ENCODE data around the gene CHRDL1. TPM values are rescaled to one million over a fixed set of nuclear protein-coding genes. Genes with fewer than 3 reads are reported as not detected.

CHRDL1 gene
- polyA plus RNA-seq, 1 of the 3 experiments (the other 2 are of a cell fraction) = 0.64 TPM

DNA sequence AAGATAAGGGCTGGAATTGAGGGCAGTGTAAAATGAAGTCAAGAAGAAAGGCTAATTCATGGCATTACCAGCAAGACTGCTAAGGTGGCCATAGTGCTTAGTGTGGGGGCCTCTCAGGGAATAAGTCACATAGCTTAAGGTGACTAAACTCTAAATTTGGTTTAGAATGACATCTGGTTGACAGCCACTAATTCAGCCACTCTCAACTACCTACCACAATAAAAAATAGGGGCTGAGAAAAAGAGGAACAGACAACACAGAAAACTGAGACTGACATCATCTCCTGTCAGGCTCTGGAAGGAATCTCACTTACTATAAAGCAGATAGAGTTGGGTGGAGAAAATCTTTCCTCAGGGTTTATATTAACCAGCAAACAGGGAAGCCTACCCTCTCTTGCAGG, 96.9 kb downstream of the CHRDL1 start:
- Histone ChIP-seq H3K9me2 (no peaks in the 10 kb centered on the region), H3K27ac (ENCODE audit: low read depth in 2 of 2, low read length in 1 of 2) (no peak overlapping the region), H3K4me1 (ENCODE audit: control insufficient read depth in 1 of 2, insufficient read depth in 2 of 2, low read depth in 1 of 2, low read length in 1 of 2) (no peaks in the 10 kb centered on the region), H2AFZ (ENCODE audit: low read depth) (no peak overlapping the region), H3K4me2 (no peak overlapping the region), H3K36me3 (replicated peaks in 1 of 2; ENCODE audit: control insufficient read depth in 1 of 2, insufficient read depth in 2 of 2, low read length in 1 of 2) (no peaks in the 10 kb centered on the region), H3K9me3 (no peaks in the 10 kb centered on the region), H3K9ac (no peak overlapping the region), H3F3A (replicated peaks; ENCODE audit: insufficient read depth) (no peaks in the 10 kb centered on the region), H4K20me1 (ENCODE audit: insufficient read depth) (no peaks in the 10 kb centered on the region), H3K27me3 (ENCODE audit: insufficient read depth) (peaks cover 12% of the 10 kb centered on the region; the same call in 1 of the 2 replicates), H3K79me2 (ENCODE audit: insufficient read depth) (no peaks in the 10 kb centered on the region), H3K4me3 (ENCODE audit: low read depth in 2 of 2, low read length in 1 of 2) (no peak overlapping the region)
- TF ChIP-seq RXRA (IDR thresholded peaks at IDR 0.05; ENCODE audit: borderline replicate concordance, low read depth) (no peak), MEF2A (IDR thresholded peaks at IDR 0.05; ENCODE audit: borderline replicate concordance, low read depth) (no peak), FOXM1 (IDR thresholded peaks at IDR 0.05; ENCODE audit: low read depth) (no peak), GATA2 (CRISPR knock-in tag; IDR thresholded peaks at IDR 0.05) (no peak), TEAD4 (IDR thresholded peaks at IDR 0.05; ENCODE audit: borderline replicate concordance, insufficient read depth) (no peak), JUND (IDR thresholded peaks at IDR 0.05) (no peak), NRF1 (IDR thresholded peaks at IDR 0.05; ENCODE audit: low read depth, low read length) (no peak)
- TF ChIP-seq, protein P1, sequence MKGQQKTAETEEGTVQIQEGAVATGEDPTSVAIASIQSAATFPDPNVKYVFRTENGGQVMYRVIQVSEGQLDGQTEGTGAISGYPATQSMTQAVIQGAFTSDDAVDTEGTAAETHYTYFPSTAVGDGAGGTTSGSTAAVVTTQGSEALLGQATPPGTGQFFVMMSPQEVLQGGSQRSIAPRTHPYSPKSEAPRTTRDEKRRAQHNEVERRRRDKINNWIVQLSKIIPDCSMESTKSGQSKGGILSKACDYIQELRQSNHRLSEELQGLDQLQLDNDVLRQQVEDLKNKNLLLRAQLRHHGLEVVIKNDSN (IDR thresholded peaks at IDR 0.05; ENCODE audit: borderline replicate concordance, low read depth) = no peak
- TF ChIP-seq, protein P2, sequence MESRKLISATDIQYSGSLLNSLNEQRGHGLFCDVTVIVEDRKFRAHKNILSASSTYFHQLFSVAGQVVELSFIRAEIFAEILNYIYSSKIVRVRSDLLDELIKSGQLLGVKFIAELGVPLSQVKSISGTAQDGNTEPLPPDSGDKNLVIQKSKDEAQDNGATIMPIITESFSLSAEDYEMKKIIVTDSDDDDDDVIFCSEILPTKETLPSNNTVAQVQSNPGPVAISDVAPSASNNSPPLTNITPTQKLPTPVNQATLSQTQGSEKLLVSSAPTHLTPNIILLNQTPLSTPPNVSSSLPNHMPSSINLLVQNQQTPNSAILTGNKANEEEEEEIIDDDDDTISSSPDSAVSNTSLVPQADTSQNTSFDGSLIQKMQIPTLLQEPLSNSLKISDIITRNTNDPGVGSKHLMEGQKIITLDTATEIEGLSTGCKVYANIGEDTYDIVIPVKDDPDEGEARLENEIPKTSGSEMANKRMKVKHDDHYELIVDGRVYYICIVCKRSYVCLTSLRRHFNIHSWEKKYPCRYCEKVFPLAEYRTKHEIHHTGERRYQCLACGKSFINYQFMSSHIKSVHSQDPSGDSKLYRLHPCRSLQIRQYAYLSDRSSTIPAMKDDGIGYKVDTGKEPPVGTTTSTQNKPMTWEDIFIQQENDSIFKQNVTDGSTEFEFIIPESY (IDR thresholded peaks at IDR 0.05; ENCODE audit: borderline replicate concordance, low read depth) = no peak
- DNase-seq = no peak
- POLR2A ChIA-PET = no interaction called here
- CTCF ChIA-PET = no interaction called here

DNA sequence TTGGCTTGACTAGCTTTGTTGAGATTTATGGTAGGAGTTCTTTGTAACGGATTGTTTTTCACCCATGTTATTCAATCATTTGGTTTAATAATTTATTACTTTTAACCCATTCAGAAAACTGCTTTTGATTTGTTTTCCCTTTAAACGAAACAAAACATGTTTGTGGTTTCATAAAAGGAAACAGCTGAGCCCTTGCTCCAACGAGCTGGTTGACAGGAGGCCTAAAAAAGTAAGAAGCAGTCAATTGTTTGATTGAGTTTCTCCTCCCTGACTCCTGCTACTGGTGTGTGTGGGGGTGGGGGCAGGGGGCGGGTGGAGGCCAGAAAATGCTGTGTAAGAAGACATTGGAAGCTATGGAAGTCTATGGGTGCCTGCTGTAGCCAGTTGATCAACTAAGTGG, 102.8 kb downstream of the CHRDL1 start:
- no peak overlapping the region for H2AFZ ChIP-seq (ENCODE audit: low read depth)
- no peaks in the 10 kb centered on the region for H3K9me3 ChIP-seq
- H4K20me1 ChIP-seq (ENCODE audit: insufficient read depth) = no peaks in the 10 kb centered on the region
- no peak overlapping the region for H3K4me3 ChIP-seq (ENCODE audit: low read depth in 2 of 2, low read length in 1 of 2)
- TF ChIP-seq, protein P3, sequence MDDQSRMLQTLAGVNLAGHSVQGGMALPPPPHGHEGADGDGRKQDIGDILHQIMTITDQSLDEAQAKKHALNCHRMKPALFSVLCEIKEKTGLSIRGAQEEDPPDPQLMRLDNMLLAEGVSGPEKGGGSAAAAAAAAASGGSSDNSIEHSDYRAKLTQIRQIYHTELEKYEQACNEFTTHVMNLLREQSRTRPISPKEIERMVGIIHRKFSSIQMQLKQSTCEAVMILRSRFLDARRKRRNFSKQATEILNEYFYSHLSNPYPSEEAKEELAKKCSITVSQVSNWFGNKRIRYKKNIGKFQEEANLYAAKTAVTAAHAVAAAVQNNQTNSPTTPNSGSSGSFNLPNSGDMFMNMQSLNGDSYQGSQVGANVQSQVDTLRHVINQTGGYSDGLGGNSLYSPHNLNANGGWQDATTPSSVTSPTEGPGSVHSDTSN (IDR thresholded peaks at IDR 0.05) = no peak
- TF ChIP-seq YY1 (IDR thresholded peaks at IDR 0.05; ENCODE audit: low read depth) = no peak
- no peak for TF ChIP-seq GATA2 (CRISPR knock-in tag; IDR thresholded peaks at IDR 0.05)
- TF ChIP-seq, protein P2 (IDR thresholded peaks at IDR 0.05; ENCODE audit: borderline replicate concordance, low read depth) = no peak
- no peak for TF ChIP-seq RAD21 (IDR thresholded peaks at IDR 0.05; ENCODE audit: low read length)
- no peak for TF ChIP-seq NFIC (IDR thresholded peaks at IDR 0.05; ENCODE audit: borderline replicate concordance)
- no peak for TF ChIP-seq MXI1 (IDR thresholded peaks at IDR 0.05; ENCODE audit: low read depth, low read length)
- no peak for TF ChIP-seq NRF1 (IDR thresholded peaks at IDR 0.05; ENCODE audit: low read depth, low read length)
- TF ChIP-seq FOSL2 (IDR thresholded peaks at IDR 0.05; ENCODE audit: borderline replicate concordance, low read depth) = no peak
- TF ChIP-seq MEF2A (IDR thresholded peaks at IDR 0.05; ENCODE audit: borderline replicate concordance, low read depth) = no peak
- TF ChIP-seq SIN3A (IDR thresholded peaks at IDR 0.05; ENCODE audit: borderline replicate concordance, low read depth, low read length) = no peak
- TF ChIP-seq TCF12 (IDR thresholded peaks at IDR 0.05) = no peak
- TF ChIP-seq EP300 (IDR thresholded peaks at IDR 0.05; ENCODE audit: borderline replicate concordance in 1 of 2, low read depth in 1 of 2, low read length in 1 of 2) = no peak
- TF ChIP-seq, protein P1 (IDR thresholded peaks at IDR 0.05; ENCODE audit: borderline replicate concordance, low read depth) = no peak
- no peak for TF ChIP-seq TAF1 (IDR thresholded peaks at IDR 0.05; ENCODE audit: borderline replicate concordance, low read depth, low read length)
- no peak overlapping the region for H3K4me2 ChIP-seq
- no peak overlapping the region for H3K27ac ChIP-seq (ENCODE audit: low read depth in 2 of 2, low read length in 1 of 2)
- no peak for DNase-seq
- no peaks in the 10 kb centered on the region for H3K9me2 ChIP-seq
- no peaks in the 10 kb centered on the region for H3K79me2 ChIP-seq (ENCODE audit: insufficient read depth)
- POLR2A ChIA-PET = no interaction called here
- H3K9ac ChIP-seq = no peak overlapping the region
- no peaks in the 10 kb centered on the region for H3K36me3 ChIP-seq (replicated peaks in 1 of 2; ENCODE audit: control insufficient read depth in 1 of 2, insufficient read depth in 2 of 2, low read length in 1 of 2)
- 4% methylated on average over 4 of the region's 4 CpGs for WGBS (ENCODE audit: low lambda C conversion rate)
- peaks cover 4% of the 10 kb centered on the region; the same call in 1 of the 2 replicates for H3K27me3 ChIP-seq (ENCODE audit: insufficient read depth)
- no peaks in the 10 kb centered on the region; a peak in 1 of 4 replicates for H3K4me1 ChIP-seq (ENCODE audit: control insufficient read depth in 1 of 2, insufficient read depth in 2 of 2, low read depth in 1 of 2, low read length in 1 of 2)
- CTCF ChIA-PET = interaction anchor here (0.7 kb wide), 1 partner anchor 10 kb away, joined by 4 read pairs; no protein-coding TSS in a partner anchor
- no peaks in the 10 kb centered on the region for H3F3A ChIP-seq (replicated peaks; ENCODE audit: insufficient read depth)
